ENCODE measurements around the gene FBP2.
"Not testable (repeated sequence)": the region's sequence is repeated elsewhere in the genome, so short reads cannot be mapped to it uniquely, and the experiment has no call there.

Gene FBP2

DNA sequence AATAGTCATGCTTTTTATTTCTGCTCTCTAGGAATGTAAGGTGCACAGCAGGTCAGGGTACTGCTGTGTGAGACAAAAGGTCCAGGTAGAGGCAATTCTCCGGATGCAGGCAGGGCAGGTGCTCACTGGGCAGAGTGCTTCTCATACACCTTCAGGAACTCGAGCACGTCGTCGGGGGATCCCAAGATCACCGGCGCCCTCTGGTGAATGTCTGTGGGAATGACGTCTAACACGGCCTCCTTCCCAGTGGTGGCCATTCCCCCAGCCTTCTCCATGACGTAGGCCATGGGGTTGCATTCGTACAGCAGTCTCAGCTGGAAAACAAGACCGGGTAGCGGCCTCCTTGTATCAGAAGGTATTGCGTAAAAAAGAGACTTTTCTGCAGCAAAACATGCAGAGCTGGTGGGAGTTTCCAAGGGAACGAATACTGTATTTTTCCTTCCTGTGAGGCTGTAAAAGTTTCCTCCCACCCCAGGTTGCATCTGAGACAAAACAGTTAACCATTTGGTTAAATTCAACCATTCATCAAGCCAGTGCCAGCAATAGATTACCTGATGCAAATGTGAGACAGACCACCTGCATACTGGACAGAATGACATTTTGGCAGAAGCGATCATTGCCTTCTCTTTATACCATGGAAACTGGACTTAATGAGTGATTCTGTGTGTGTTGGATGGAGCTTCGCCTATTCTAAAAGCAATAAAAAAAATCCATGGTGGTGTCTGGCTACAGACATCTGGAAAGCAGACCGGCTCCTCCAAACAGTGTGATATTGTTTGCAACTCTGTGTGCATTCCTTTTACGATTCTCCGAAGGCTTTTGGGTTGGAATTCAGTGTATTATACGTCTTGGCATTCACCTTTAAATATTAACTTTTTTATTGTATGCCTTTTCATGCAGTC, 9.9 kb upstream of the FBP2 start:
- peak; percentile 69 for DNase-seq

GRCh38 chr9:94602666-94603065, 9.0 kb upstream of the FBP2 start:
- no peak for DNase-seq

DNA sequence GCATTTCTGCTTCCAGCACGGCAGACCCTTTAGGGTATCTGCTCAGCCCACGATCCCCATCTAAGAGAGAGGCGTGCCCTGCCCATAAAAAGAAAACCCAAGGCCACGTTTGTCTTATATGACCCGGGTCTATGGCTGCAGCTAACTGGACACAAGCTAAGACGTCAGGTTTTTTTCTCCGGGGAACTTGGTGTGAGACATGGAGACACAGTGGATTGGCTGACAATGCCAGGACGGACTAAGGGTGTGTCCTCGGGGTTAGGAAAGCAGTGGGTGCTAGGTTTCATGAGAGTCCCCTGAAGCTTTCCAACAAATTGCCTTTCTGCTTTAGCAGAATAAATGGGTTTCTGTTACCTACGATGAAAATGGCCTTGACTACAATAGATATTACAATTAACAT, 7.1 kb upstream of the FBP2 start:
- no peak for DNase-seq

DNA sequence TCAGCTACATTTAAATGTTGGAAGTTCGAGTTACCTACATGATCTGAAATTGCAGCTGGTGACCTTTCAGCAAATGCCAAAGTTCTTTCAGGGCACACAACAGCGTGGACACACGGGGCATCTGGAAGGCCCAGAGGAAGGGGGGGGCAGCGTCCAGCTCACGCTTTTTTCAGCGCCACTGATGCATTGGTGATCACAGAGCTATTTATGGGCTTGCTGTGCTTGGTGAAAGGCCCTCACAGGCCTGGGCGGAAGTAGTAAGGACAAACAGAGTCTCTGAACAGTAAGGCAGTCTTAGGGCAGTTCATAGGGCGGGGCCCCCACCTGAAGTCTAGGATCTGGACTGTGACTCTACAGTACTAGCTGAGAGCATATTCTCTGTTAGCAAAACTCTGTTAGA, 6.6 kb upstream of the FBP2 start:
- no peak for DNase-seq

GRCh38 chr9:94599102-94599501, 5.5 kb upstream of the FBP2 start:
- DNase-seq, result no peak

DNA sequence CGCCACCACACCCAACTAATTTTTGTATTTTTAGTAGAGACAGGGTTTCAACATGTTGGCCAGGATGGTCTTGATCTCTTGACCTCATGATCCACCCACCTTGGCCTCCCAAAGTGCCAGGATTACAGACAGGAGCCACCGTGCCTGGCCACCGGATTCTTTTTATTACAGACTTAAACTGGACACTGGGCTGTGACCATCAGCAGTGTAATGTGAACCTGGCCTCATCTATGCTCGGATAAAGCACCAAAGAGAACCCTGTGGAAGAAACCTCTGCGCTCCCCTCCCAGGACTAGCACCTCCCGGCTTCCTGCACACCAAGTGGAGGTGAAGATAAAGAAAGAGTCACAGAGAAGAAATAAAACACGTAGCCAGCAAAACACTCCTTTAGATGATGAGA, 941 bp downstream of the FBP2 start:
- DNase-seq, result not testable (repeated sequence)

- DNase-seq, result no peak
Measured at GRCh38 chr9:94591876-94592275, 1.7 kb downstream of the FBP2 start.

DNA sequence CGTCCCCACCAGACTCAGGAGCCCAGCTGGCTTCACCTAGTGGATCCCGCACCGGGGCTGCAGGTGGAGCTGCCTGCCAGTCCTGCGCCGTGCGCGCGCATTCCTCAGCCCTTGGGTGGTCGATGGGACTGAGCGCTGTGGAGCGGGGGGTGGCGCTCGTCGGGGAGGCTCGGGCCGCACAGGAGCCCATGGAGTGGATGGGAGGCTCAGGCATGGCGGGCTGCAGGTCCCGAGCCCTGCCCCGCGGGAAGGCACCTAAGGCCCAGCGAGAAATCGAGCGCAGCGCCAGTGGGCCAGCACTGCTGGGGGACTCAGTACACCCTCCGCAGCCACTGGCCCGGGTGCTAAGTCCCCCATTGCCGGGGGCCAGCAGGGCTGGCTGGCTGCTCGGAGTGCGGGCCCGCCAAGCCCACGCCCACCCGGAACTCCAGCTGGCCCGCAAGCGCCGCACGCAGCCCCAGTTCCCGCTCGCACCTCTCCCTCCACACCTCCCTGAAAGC, 2.5 kb downstream of the FBP2 start:
- DNase-seq, result not testable (repeated sequence)

DNA sequence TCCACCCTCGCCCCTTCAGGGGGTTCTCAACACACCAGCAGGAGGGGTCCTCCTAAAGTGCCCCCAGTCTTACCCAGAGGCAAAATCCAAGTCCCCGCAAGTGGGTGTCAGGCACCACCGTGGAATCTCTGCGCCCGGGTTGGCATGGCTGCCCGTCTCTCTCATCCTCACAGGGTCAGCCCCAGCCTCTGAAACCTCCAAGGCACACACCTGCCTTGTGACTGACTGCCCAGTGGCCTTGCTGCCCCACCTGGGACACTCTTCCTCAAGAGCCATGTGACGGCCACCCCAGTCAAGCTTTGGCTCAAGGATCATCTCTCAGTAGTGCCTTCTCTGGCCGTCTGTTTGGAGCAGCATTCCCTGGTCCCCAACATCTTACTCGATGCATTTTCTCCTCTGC, 4.9 kb downstream of the FBP2 start:
- no peak for DNase-seq

DNA sequence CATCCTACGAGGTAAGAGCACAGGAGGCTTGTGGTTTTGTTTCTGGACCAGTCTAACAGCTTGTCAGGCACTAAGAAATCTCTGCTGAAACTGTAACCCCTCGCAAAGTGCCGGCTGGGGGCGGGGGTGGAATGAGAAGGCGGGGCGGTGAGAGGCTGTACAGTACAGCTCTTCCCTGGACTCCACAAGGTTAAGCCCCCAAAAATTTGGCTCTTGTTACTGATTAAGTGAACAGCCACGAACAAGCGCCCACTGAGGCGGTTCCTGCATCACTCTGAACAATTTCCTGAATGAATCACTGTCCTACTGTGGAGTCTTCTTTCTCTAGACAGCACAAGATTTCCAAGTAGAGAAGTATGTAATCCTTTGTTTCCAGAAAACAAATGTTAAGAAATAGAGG, 6.8 kb downstream of the FBP2 start:
- DNase-seq, result no peak

- no peak for DNase-seq
Measured at GRCh38 chr9:94586316-94586715, 7.3 kb downstream of the FBP2 start.

- no peak for DNase-seq
Measured at GRCh38 chr9:94584555-94584954, 9.1 kb downstream of the FBP2 start.

DNA sequence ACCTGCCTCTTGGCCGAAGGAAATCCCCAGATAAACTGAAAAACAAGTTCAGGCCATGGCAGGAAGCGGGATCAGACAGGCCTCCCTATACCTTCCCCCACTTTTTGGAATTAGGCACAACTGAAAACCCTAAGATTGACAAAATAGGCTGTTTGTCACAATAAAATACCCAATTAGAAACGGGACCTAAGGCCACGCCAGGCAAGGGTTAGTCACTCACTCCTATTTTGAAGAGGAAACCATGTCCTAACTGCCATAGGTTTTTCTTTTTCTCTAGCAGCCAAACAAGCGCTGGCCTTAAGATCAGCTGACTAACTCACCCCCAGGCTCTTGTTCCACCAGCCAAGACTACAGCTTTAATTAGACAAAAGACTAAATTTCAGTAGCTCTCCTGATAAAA, 11.9 kb downstream of the FBP2 start:
- DNase-seq, result no peak

GRCh38 chr9:94577571-94577970, 16.1 kb downstream of the FBP2 start:
- DNase-seq, result no peak

- DNase-seq, result no peak
Measured at GRCh38 chr9:94577036-94577435, 16.6 kb downstream of the FBP2 start.

DNA sequence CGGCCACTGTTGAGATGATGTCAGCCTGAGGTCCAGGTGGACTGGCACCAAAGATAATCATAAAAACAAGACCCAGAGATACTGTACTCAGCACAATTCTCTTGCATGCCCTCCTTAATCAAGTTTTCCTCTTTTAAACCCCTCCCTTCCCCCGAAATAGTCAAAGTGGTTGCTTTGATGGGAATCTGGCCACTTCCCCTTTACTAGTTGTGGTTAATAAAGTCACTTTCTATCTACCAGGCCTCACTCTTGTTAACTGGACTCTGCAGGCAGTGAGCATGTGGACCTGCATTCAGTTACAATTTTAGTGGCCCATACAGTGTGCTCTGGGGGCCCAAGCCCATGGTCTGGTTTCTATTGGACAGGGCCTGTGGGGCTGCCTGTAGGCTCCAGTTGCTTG, 17.5 kb downstream of the FBP2 start:
- DNase-seq, result no peak

GRCh38 chr9:94568972-94569712, 24.5 kb downstream of the FBP2 start:
- DNase-seq, result no peak

- DNase-seq, result no peak
Measured at GRCh38 chr9:94568250-94568889, 25.3 kb downstream of the FBP2 start.

DNA sequence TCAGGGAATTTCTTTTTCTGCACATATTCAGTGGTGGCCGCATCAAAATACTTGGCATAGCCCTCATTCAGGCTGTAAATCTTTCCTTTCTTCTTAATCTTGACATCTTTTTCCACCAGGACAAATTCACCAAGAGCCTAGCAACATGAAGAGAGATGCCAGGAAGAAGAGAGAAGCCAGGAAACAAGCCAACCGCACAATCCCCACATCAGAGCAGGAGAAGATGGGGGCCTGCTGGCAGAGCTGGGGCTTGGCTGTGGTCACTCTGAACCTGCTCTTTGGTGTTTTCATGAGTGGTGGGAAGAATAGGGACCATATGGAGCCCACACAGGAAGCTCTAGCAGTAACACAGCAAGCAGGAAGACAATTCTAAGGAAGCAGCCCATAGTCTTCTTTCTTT, 26.4 kb downstream of the FBP2 start:
- DNase-seq, result no peak

DNA sequence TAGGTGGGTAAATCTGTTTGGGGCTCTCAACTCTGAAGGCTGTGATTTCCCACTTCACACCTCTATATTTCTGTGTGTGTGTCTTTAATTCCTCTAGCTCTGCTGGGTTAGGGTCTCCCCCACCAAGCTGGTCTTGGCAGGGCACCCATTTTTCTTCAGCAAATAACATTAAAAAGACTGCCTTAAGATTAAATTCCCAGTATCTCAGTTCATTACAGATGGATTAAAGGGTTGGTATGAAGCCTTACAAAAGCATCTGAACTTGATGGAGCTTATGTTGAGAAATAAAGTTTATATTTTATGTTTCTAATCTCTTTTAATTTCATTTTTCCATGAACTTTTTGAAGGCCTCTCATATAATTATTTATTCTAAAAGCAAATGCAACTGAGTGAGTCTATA, 27.1 kb downstream of the FBP2 start:
- DNase-seq, result no peak

DNA sequence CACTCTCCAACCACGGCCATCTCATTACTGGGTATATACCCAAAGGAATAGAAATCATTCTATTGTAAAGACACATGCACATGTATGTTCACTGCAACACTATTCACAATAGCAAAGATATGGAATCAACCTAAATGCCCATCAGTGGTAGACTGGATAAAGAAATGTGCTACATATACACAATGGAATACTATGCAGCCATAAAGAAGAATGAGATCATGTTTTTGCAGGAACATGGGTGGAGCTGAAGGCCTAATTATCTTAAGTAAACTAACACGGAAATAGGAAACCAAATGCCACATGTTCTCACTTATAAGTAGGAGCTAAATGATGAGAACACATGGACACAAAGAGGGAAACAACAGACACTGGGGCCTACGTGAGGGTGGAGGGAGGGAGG, 29.3 kb downstream of the FBP2 start:
- DNase-seq, result not testable (repeated sequence)

GRCh38 chr9:94563548-94563947, 30.1 kb downstream of the FBP2 start:
- no peak for DNase-seq

- no peak for DNase-seq
Measured at GRCh38 chr9:94560237-94560636, 33.4 kb downstream of the FBP2 start.

GRCh38 chr9:94557376-94557775, 36.2 kb downstream of the FBP2 start:
- DNase-seq, result no peak

Data from activated naive CD4-positive, alpha-beta T cell treated with Interleukin-2 at 50 U/mL for 16 hours (primary cell).